Keratinocyte (primary cell): ENCODE measurements around the gene SPATA6. TPM values are rescaled to one million over a fixed set of nuclear protein-coding genes. Genes with fewer than 3 reads are reported as not detected.
"Not testable (repeated sequence)": the region's sequence is repeated elsewhere in the genome, so short reads cannot be mapped to it uniquely, and the experiment has no call there.

Experiments used
- DNase-seq: peaks from one replicate; pipeline ENCODE4 v3.0.0-alpha.2; 2011; ENCODE audit warnings: low read depth, missing footprints, low spot score
- FAIRE-seq: peaks from 2 replicates; lab custom pipeline; 2011; peaks lifted over from hg19 to GRCh38; lab: Jason Lieb, UNC
- H2AFZ ChIP-seq: 2 replicates; pipeline ENCODE4 v1.6.0; 2012; ENCODE audit warnings: low read length, control low read depth, inconsistent platforms; ENCODE audit not compliant: control insufficient read depth
- H3K27ac ChIP-seq: 2 replicates; pipeline ENCODE4 v1.5.1; 2011; ENCODE audit warnings: low read length; ENCODE audit not compliant: control insufficient read depth, insufficient read depth
- H3K27me3 ChIP-seq: 3 replicates; pipeline ENCODE4 v1.6.0; 2011; ENCODE audit warnings: low read length; ENCODE audit not compliant: control insufficient read depth, insufficient read depth; ENCODE audit errors: extremely low read depth
- H3K36me3 ChIP-seq, 2 experiments: 2 replicates in 1 of 2; 3 replicates in 1 of 2; pipeline ENCODE4 v1.5.1; 2011; ENCODE audit warnings: low read length in 2 of 2, mild to moderate bottlenecking in 1 of 2; ENCODE audit not compliant: control insufficient read depth in 2 of 2, insufficient read depth in 2 of 2; ENCODE audit errors: extremely low read depth in 1 of 2
- H3K4me1 ChIP-seq: 3 replicates; pipeline ENCODE4 v1.5.1; 2011; ENCODE audit warnings: low read length; ENCODE audit not compliant: control insufficient read depth, insufficient read depth; ENCODE audit errors: extremely low read depth
- H3K4me2 ChIP-seq: 3 replicates; pipeline ENCODE4 v1.6.0; 2011; ENCODE audit warnings: low read depth, low read length; ENCODE audit not compliant: control insufficient read depth, insufficient read depth; ENCODE audit errors: extremely low read depth
- H3K4me3 ChIP-seq, 3 experiments: fragments of 200-600 bp in 1 of 3; sonication (generic) in 1 of 3; 2 replicates in 2 of 3; 3 replicates in 1 of 3; pipeline ENCODE4 v1.5.1; 2011 to 2016; ENCODE audit warnings: low read length in 3 of 3, mild to moderate bottlenecking in 3 of 3, control low read depth in 2 of 3, inconsistent platforms in 1 of 3, low read depth in 1 of 3, mixed read lengths in 1 of 3, mixed run types in 1 of 3, moderate library complexity in 1 of 3; ENCODE audit not compliant: control insufficient read depth in 2 of 3, insufficient read depth in 2 of 3; ENCODE audit errors: extremely low read depth in 1 of 3
- H3K79me2 ChIP-seq: 2 replicates; pipeline ENCODE4 v1.6.0; 2012; ENCODE audit warnings: low read length; ENCODE audit not compliant: control insufficient read depth, insufficient read depth
- H3K9ac ChIP-seq: 3 replicates; pipeline ENCODE4 v1.6.0; 2011; ENCODE audit warnings: low read length; ENCODE audit not compliant: control insufficient read depth, insufficient read depth; ENCODE audit errors: extremely low read depth
- H3K9me1 ChIP-seq: 3 replicates; pipeline ENCODE4 v1.6.0; 2011; ENCODE audit warnings: low read length; ENCODE audit not compliant: control insufficient read depth, insufficient read depth; ENCODE audit errors: extremely low read depth
- H3K9me3 ChIP-seq: 2 replicates; pipeline ENCODE4 v1.5.1; 2012; ENCODE audit warnings: low read depth, low read length; ENCODE audit not compliant: control insufficient read depth
- H4K20me1 ChIP-seq: 3 replicates; pipeline ENCODE4 v1.6.0; 2011; ENCODE audit warnings: low read length; ENCODE audit not compliant: control insufficient read depth, insufficient read depth; ENCODE audit errors: extremely low read depth
- CTCF ChIP-seq, 3 experiments: IDR thresholded peaks in 1 of 3; conservative IDR thresholded peaks in 1 of 3; optimal IDR thresholded peaks in 1 of 3; 2 replicates in 2 of 3; 3 replicates in 1 of 3; pipeline versions ENCODE3 to v1.5.1; 2011; ENCODE audit warnings: low read length in 3 of 3, mild to moderate bottlenecking in 3 of 3, moderate library complexity in 2 of 3, control low read depth in 1 of 3, inconsistent platforms in 1 of 3; ENCODE audit not compliant: insufficient read depth in 2 of 3; ENCODE audit errors: extremely low read depth in 1 of 3
- EZH2 ChIP-seq: IDR thresholded peaks from one replicate; pipeline ENCODE4 v1.6.1; 2012; ENCODE audit warnings: inconsistent platforms, mild to moderate bottlenecking, low read length, moderate library complexity
- dilution Hi-C: fragments of 300-500 bp; cut with MboI; formaldehyde crosslinking; loops from one replicate; pipeline ENCODE4 v1.7.0; 2020; ENCODE audit warnings: low sequenced_read_pairs; ENCODE audit not compliant: extremely low pct_ligation_motif_present
- polyA minus RNA-seq, 3 experiments: library from RNA; depleted of rRNA, polyadenylated mRNA; stranded (reverse); fragments of >200 nt; gene quantifications; 1 replicate in 1 of 3; 2 replicates in 1 of 3; 3 replicates in 1 of 3; pipeline ENCODE4 v1.2.3, GENCODE V29; 2011
- polyA plus RNA-seq, 5 experiments: library from polyadenylated mRNA; depleted of rRNA in 3 of 5; stranded (reverse) in 3 of 5; stranded (forward) in 1 of 5; unstranded in 1 of 5; fragments of >200 nt; gene quantifications; 1 replicate in 1 of 5; 2 replicates in 3 of 5; 3 replicates in 1 of 5; pipeline versions ENCODE4 v1.2.1 to v1.2.3, GENCODE V29; 2011 to 2012; ENCODE audit warnings: missing spikeins in 2 of 5, low read depth in 1 of 5, low replicate concordance in 1 of 5

Gene SPATA6
- polyA plus RNA-seq (0.77 to 2.4 TPM (median 1.7 TPM) in 3 replicates), polyA minus RNA-seq (1.2 to 3.8 TPM (median 2.2 TPM) in 3 replicates)
- polyA plus RNA-seq (2011; ENCODE audit: low read depth) = 1.3 TPM
- 1.2 and 2.1 TPM in 2 replicates for polyA plus RNA-seq (2011; cell fraction: cytosol; rRNA removed)
- 1.8 TPM in 2 replicates for polyA plus RNA-seq (2011; cell fraction: nucleus; rRNA removed)
- polyA plus RNA-seq (2012; ENCODE audit: low replicate concordance) = 0.58 and 2.8 TPM in 2 replicates
- polyA minus RNA-seq (2011; cell fraction: cytosol; rRNA and poly(A)+ RNA removed) = 1.3 TPM
- polyA minus RNA-seq (2011; cell fraction: nucleus; rRNA and poly(A)+ RNA removed) = 1.7 and 3.8 TPM in 2 replicates

- FAIRE-seq (peak; percentile 56), DNase-seq (peak; percentile 60)
- peak within 1 kb of the TSS; percentile 72 for H3K9ac ChIP-seq
- peaks cover 19% of the 10 kb centered on the region for H3K4me1 ChIP-seq
- TF ChIP-seq EZH2 = no peak
- peak in 1 of 3 experiments; percentile 17 for TF ChIP-seq CTCF (optimal IDR thresholded peaks at IDR 0.05 in 1 of 3, IDR thresholded peaks at IDR 0.05 in 1 of 3, conservative IDR thresholded peaks at IDR 0.05 in 1 of 3; ENCODE audit: extremely low read depth in 1 of 3, insufficient read depth in 2 of 3, low read length in 3 of 3)
- dilution Hi-C loops = no loop called here
- H3K4me3 ChIP-seq = peak within 1 kb of the TSS; percentile 71 to 83 (median 81)
- H3K9me3 ChIP-seq = no peaks in the 10 kb centered on the region
- no peaks in the 10 kb centered on the region for H3K79me2 ChIP-seq
- peak within 1 kb of the TSS; percentile 96 for H2AFZ ChIP-seq
- H3K4me2 ChIP-seq = peak within 1 kb of the TSS; percentile 96
- H3K9me1 ChIP-seq = no peaks in the 10 kb centered on the region
- H3K27ac ChIP-seq = peak within 1 kb of the TSS; percentile 69
- H3K27me3 ChIP-seq = no peaks in the 10 kb centered on the region
- no peaks in the 10 kb centered on the region for H4K20me1 ChIP-seq
- no peaks in the 10 kb centered on the region for H3K36me3 ChIP-seq
Observed at GRCh38 chr1:48471691-48472576, at the start of gene SPATA6. SPATA6 (minus strand) TSS chr1:48472204; CDS start chr1:48472008, 196 bp downstream.

DNA sequence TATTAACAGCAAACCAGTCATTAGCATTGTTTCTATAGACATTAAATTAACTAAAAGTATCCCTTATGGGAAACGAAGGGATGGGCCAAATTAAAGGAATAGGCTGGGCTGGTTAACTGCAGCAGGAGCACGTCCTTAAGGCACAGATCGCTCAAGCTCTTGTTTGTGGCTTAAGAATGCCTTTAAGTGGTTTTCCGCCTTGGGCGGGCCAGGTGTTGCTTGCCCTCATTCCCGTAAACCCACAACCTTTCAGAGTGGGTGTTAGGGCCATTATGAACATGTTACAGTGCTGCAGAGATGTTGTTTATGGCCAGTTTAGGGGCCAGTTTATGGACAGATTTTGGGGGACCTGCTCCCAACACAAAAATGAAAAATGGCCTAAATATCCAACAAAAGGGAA, 47.9 kb upstream of the SPATA6 start:
- H3K27ac ChIP-seq, H3K4me3 ChIP-seq, FAIRE-seq, H4K20me1 ChIP-seq, H3K4me2 ChIP-seq, H3K9me3 ChIP-seq, H3K27me3 ChIP-seq, DNase-seq, H2AFZ ChIP-seq, H3K9ac ChIP-seq, H3K9me1 ChIP-seq, H3K79me2 ChIP-seq, dilution Hi-C loops, H3K36me3 ChIP-seq, H3K4me1 ChIP-seq: not testable (repeated sequence)
